ENCODE results near the gene EPHA4. TPM values are rescaled to one million over a fixed set of nuclear protein-coding genes. Genes with fewer than 3 reads are reported as not detected.
A peak's percentile ranks its signal among the peaks of the same experiment; 100 is the strongest.

The EPHA4 gene
- total and polyA plus RNA-seq, 11 donors: 4.2 to 35.2 (median 19.5) TPM

DNA sequence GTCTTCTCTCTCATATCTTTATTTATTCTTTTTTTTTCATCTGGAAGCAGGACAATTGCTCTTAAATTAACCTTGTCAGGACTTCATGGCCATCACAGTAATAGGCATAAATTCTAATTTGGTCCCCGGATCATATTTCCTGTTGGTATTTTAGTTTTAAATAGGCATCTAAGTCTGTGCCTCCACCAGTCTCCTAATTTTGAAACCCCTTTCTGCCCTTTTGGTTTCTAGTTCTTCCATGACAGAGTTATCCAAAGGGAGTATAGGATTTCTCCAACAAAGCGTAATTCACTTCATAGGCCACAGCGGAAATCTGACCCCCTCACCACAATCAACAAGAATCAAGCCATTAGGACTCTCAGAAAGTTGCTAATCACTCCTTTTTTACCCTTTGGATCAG lies 3.8 kb downstream of the EPHA4 start:
- WGBS, 4 donors: 78 to 93% (median 86%) methylated on average over 3 of the region's 3 CpGs
- Histone ChIP-seq H3K36me3 (peaks cover 0 to 11% (median 6%) of the 10 kb centered on the region in 9 donors), H3K27ac (peak overlapping the region in 1 of 12 donors; percentile 10), H3K27me3 (peaks cover 0 to 48% (median 4%) of the 10 kb centered on the region in 9 donors), H3K4me3 (no peak overlapping the region), H3K4me1 (peaks cover 0 to 59% (median 17%) of the 10 kb centered on the region in 12 donors), H3K9me3 (no peaks in the 10 kb centered on the region)
- DNase-seq: no peak
- intact Hi-C loops (cut with DNase I): loop anchor here in 3 of 10 donors (10.0 kb wide), 2 partner anchors 103 to 123 kb away; no protein-coding TSS in a partner anchor
- TF ChIP-seq CTCF (IDR thresholded peaks at IDR 0.05) (no peak), POLR2A (IDR thresholded peaks at IDR 0.05) (no peak)
- no peak for ATAC-seq

- H3K4me1 ChIP-seq: peaks cover 0 to 59% (median 15%) of the 10 kb centered on the region in 12 donors
- H3K36me3 ChIP-seq: peaks cover 0 to 11% (median 6%) of the 10 kb centered on the region in 9 donors
- no peaks in the 10 kb centered on the region for H3K9me3 ChIP-seq
- H3K27me3 ChIP-seq: peaks cover 0 to 48% (median 4%) of the 10 kb centered on the region in 9 donors
- WGBS, 4 donors: 83 to 91% (median 89%) methylated on average over 1 of the region's 1 CpG
- no peak overlapping the region for H3K4me3 ChIP-seq
- DNase-seq (no peak), ATAC-seq (no peak)
- intact Hi-C loops (cut with DNase I): loop anchor here in 3 of 10 donors (10.0 kb wide), 2 partner anchors 103 to 123 kb away; no protein-coding TSS in a partner anchor
- TF ChIP-seq CTCF (IDR thresholded peaks at IDR 0.05) (no peak), POLR2A (IDR thresholded peaks at IDR 0.05) (no peak)
- H3K27ac ChIP-seq: no peak overlapping the region
Observed at GRCh38 chr2:221567809-221568208, 4.3 kb downstream of the EPHA4 start.

- DNase-seq (no peak), ATAC-seq (no peak)
- H3K27ac ChIP-seq: no peak overlapping the region
- no peaks in the 10 kb centered on the region for H3K9me3 ChIP-seq
- H3K27me3 ChIP-seq: peaks cover 0 to 46% (median 4%) of the 10 kb centered on the region in 9 donors
- H3K4me1 ChIP-seq: peaks cover 0 to 62% (median 14%) of the 10 kb centered on the region in 12 donors
- intact Hi-C loops (cut with DNase I): loop anchor here in 3 of 10 donors (10.0 kb wide), 2 partner anchors 102 to 122 kb away; no protein-coding TSS in a partner anchor
- TF ChIP-seq CTCF (IDR thresholded peaks at IDR 0.05): no peak
- TF ChIP-seq POLR2A (IDR thresholded peaks at IDR 0.05): no peak
- 78 to 85% (median 82%) methylated on average over 3 of the region's 3 CpGs for WGBS, 4 donors
- peaks cover 0 to 11% (median 6%) of the 10 kb centered on the region in 9 donors for H3K36me3 ChIP-seq
- H3K4me3 ChIP-seq: no peak overlapping the region
Observed at GRCh38 chr2:221567231-221567760, 4.8 kb downstream of the EPHA4 start.

DNA sequence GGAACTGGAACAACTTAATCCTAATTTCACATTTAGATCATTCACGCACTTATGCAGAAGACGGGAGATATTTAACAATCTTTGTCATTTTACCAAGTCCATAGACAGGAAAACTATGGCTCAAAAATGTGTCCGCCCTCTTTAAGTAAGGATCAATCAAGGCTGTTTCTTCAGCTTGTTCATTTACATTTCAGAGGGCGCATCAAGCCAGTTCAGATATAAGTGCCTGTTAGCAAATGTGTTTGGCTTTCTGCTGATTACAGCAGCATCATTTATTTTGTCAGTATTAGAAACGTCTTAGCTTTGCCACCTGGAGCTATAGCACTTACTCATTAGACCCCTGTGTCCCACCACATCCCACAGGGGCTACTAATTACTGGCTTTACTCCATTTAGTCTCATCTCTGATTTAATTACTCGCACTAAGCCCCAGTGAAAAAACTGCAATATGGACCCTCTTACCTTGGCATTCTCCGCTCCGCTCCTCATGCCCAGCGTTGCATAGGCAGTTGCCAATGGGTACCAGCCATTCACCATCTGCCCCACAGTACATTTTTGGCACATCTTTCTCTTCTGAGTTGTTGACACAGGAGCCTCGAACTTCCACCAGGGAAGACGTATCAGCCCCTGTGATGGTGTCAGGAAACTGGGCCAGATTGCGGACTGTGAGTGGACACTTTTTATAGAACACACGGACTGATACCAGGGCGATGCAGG lies 8.7 kb downstream of the EPHA4 start:
- TF ChIP-seq CTCF (IDR thresholded peaks at IDR 0.05) (no peak), POLR2A (IDR thresholded peaks at IDR 0.05) (no peak)
- peaks cover 0 to 11% (median 6%) of the 10 kb centered on the region in 9 donors for H3K36me3 ChIP-seq
- no peak for DNase-seq
- H3K4me3 ChIP-seq: no peak overlapping the region
- H3K27me3 ChIP-seq: peaks cover 0 to 13% (median 0%) of the 10 kb centered on the region in 9 donors
- no peak overlapping the region for H3K27ac ChIP-seq
- H3K4me1 ChIP-seq: peaks cover 0 to 57% (median 8%) of the 10 kb centered on the region in 12 donors
- ATAC-seq: no peak
- 92 to 95% (median 94%) methylated on average over 14 of the region's 14 CpGs for WGBS, 4 donors
- no peaks in the 10 kb centered on the region for H3K9me3 ChIP-seq
- intact Hi-C loops (cut with DNase I): loop anchor here in 3 of 10 donors (10.0 kb wide), 2 partner anchors 99 to 119 kb away; no protein-coding TSS in a partner anchor
